NT2/D1 (cell line): ENCODE data around the gene RAD52.

ENCODE experiments used
- DNase-seq: peaks from one replicate; pipeline ENCODE4 v3.0.0-alpha.2; 2011; ENCODE audit warnings: low read depth, low spot score
- H3K27me3 ChIP-seq: 2 replicates; pipeline ENCODE4 v1.6.0; 2011; ENCODE audit warnings: mild to moderate bottlenecking; ENCODE audit not compliant: insufficient read length, insufficient read depth
- H3K36me3 ChIP-seq: 2 replicates; pipeline ENCODE4 v1.6.1; 2011; ENCODE audit warnings: mild to moderate bottlenecking, low read length, mixed read lengths; ENCODE audit not compliant: insufficient read depth, insufficient read length
- H3K4me1 ChIP-seq: 2 replicates; pipeline ENCODE4 v1.5.1; 2011; ENCODE audit not compliant: insufficient read depth, insufficient read length
- H3K4me3 ChIP-seq: 2 replicates; pipeline ENCODE4 v1.5.1; 2011; ENCODE audit warnings: low read depth; ENCODE audit not compliant: insufficient read length
- H3K9ac ChIP-seq: 2 replicates; pipeline ENCODE4 v1.6.0; 2011; ENCODE audit warnings: low read depth; ENCODE audit not compliant: insufficient read length
- H3K9me3 ChIP-seq: 2 replicates; pipeline ENCODE4 v1.5.1; 2011; ENCODE audit warnings: mild to moderate bottlenecking, low read length; ENCODE audit not compliant: insufficient read depth
- SUZ12 ChIP-seq: IDR thresholded peaks from 2 replicates; pipeline ENCODE4 v1.6.1; 2011; ENCODE audit not compliant: insufficient read length, insufficient read depth; ENCODE audit errors: extremely low read depth
- YY1 ChIP-seq: IDR thresholded peaks from 2 replicates; pipeline ENCODE4 v1.6.1; 2011; ENCODE audit not compliant: insufficient read length, insufficient read depth
- ZNF274 ChIP-seq: IDR thresholded peaks from 2 replicates; pipeline ENCODE4 v1.6.1; 2011; ENCODE audit warnings: mild to moderate bottlenecking, low read depth, low read length

The RAD52 gene

DNA sequence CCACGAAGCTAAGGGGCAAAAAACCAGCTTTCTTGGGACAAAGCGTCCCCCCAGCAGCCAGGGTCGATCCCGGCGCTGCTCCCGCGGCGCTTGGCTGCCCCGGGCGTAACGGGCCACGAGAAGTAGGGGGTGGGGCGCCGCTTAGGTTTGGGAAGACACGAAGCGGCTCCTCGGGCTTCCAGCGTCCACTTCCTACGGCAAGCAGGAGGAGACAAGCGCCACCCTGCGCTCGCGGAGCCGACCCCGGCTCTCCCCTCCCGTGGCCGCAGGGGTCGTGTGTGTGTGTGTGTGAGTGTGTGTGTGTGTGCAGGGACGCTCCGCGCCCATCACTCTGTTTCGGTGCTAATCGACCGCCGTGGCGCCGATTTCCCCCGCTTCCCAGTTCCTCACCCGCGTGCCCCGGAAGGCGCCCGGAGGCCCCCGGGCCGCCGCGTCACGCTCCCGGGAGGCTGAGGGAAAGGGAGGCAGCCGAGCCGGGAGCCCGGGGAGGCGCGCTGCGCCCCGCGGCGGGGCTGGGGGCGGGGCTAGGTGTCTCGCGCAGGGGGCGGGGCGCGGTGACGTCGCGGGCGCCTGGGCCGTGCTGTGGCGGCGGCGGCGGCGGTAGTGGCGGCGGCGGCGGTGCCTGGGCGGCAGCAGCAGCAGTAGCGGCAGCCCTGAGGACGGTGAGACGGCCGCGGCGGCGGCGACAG, 41.3 kb upstream of the RAD52 start, which contains the start of gene ERC1:
Gene ERC1 (plus strand): TSS at position 563 of the 689 bp plus-strand sequence. CDS start 36,681 bp downstream, outside the sequence.
- Histone ChIP-seq H3K27me3 (peaks cover 5% of the 10 kb centered on the region), H3K9me3 (no peaks in the 10 kb centered on the region), H3K4me1 (peaks cover 2% of the 10 kb centered on the region), H3K36me3 (no peaks in the 10 kb centered on the region), H3K9ac (peak within 1 kb of the TSS; percentile 97), H3K4me3 (peak within 1 kb of the TSS; percentile 71)
- peak; percentile 87 for DNase-seq
- no peak for TF ChIP-seq SUZ12
- no peak for TF ChIP-seq ZNF274
- no peak for TF ChIP-seq YY1

DNA sequence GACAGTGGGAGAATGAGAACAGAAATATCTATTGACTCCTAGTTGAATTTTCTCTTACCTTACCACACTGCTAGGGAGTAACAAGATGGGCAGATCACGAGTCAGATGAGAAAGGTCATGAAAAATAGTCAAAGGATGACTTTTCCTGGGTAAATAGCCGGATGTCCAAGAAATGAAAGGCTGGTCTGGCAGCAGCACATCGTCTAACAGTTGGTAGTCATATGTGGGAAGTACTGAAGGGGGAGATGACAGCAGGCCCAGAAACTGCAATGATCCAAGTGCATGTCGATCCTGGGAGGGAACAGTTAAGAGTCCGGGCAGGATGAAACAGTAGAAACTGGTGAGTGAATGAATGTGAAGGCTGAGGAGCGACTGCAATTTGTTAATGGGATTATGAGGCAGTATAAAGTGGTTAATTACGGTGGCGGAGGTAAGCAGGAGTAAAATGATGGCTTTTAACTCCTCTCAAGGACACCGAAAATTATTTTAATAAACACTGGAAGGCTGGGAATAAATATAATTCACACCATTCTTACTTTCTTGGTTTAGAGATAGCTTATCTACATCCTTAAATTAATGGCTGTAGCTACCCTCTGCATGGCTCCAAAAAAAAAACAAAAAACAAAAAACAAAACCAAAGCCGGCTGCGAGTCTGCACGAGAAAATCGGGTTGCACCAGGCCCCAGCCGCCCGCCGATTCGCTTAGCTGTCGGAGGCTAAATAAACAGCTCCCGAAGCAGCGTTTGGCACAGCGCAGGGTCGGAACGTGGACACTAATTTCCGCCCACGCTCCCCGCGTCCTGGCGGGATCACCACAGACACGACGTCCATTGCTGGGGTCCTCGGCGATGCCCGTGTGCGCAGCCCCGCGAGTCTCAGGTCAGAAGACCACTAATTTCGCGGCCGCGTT, 40.5 kb upstream of the RAD52 start:
- H3K4me1 ChIP-seq: peaks cover 2% of the 10 kb centered on the region
- TF ChIP-seq ZNF274 (no peak), SUZ12 (no peak), YY1 (no peak)
- peak overlapping the region; percentile 97 for H3K9ac ChIP-seq
- peaks cover 5% of the 10 kb centered on the region for H3K27me3 ChIP-seq
- DNase-seq: peak; percentile 56
- no peaks in the 10 kb centered on the region for H3K36me3 ChIP-seq
- H3K4me3 ChIP-seq: peak overlapping the region; percentile 71
- no peaks in the 10 kb centered on the region for H3K9me3 ChIP-seq

DNA sequence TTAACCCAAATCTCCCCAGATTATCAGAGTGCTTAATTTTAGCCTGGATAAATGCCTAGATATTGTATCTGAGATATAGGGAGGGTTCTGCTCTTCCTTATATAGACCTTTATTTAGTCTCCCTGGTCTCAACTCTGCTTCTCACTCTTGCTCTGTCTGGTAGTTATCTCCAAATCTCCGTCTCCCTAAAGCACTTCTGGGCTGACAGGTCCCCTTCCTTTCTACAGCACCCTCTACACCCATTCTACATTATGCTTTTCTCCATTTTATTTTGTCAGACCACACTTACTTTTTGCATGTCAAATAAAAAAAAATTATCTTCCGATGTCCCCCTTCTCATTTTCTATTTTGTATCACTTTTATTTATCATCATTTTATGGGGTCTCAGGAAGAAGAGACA, 39.6 kb upstream of the RAD52 start:
- Histone ChIP-seq H3K9me3 (no peaks in the 10 kb centered on the region), H3K4me1 (peaks cover 2% of the 10 kb centered on the region), H3K9ac (peak overlapping the region; percentile 5), H3K36me3 (no peaks in the 10 kb centered on the region), H3K4me3 (no peak overlapping the region), H3K27me3 (peaks cover 5% of the 10 kb centered on the region)
- DNase-seq: no peak
- no peak for TF ChIP-seq SUZ12
- no peak for TF ChIP-seq ZNF274
- no peak for TF ChIP-seq YY1

DNA sequence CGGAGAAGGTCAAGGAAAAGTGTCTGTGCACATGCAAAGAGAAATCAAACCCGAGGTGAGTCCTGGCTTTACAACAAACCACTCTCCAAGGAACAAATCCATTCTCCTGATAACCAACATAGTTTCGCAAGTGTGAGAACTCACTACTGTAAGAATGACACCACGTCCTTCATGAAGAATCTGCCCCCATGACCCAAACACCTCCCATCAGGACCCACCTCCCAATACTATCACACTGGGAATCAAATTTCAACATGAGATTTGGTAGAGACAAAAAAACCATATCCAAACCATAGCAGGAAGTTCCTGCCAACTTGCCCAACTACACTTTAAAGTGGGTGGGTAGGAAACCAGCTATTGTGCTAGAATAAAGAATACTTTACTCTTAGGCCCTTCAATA, 39.2 kb upstream of the RAD52 start:
- Histone ChIP-seq H3K36me3 (no peaks in the 10 kb centered on the region), H3K9me3 (no peaks in the 10 kb centered on the region), H3K9ac (no peak overlapping the region), H3K27me3 (peaks cover 5% of the 10 kb centered on the region), H3K4me1 (peaks cover 2% of the 10 kb centered on the region), H3K4me3 (no peak overlapping the region)
- no peak for DNase-seq
- TF ChIP-seq ZNF274 (no peak), YY1 (no peak), SUZ12 (no peak)

DNA sequence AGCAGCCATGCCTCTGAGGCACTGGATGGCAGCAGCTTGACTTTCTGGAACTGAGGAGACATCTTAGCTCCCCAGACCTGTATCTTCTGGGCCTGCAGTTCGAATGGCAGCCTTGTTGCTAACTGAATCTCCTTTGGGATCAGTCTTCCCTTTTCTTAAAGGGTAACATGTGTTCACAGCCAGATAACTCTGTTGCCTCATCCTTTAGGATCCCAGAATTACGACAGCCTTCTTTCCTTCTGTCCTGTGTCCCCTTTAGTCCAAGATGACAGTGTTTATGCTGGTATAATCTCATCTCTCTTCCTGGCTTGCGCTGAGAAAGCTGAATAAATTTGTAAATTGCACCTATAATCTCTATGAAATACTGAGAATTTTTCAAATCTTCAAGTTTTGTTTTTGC, 32.5 kb upstream of the RAD52 start:
- Histone ChIP-seq H3K9me3 (no peaks in the 10 kb centered on the region), H3K9ac (no peak overlapping the region), H3K4me3 (no peak overlapping the region), H3K27me3 (no peaks in the 10 kb centered on the region), H3K4me1 (no peaks in the 10 kb centered on the region), H3K36me3 (no peaks in the 10 kb centered on the region)
- DNase-seq: no peak
- no peak for TF ChIP-seq YY1

DNA sequence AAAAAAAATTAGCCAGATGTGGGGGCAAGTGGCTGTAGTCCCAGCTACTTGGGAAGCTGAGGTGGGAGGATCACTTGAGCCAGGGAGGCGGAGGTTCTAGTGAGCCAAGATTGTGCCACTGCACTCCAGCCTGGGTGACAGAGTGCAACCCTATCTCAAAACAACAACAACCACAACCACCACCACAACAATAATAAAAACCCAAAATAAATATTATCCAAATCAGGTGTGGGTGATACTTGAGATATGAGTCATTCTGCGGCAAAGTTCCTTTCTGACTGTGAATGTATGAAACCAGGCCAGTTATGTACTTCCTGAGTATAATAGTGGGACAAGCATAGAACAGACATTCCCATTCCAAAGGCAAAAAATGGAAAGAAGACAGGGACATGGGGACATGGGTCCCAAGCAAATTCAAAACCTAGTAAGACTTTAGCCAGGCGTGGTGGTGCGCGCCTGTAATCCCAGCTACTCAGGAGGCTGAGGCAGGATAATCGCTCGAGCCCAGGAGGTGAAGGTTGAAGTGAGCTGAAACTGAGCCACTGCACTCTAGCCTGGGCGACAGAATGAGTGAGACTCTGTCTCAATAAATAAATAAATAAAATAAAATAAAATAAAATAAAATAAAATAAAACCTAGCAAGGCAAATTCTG, 31.8 kb upstream of the RAD52 start:
- Histone ChIP-seq H3K36me3 (peaks cover 2% of the 10 kb centered on the region), H3K4me1 (no peaks in the 10 kb centered on the region), H3K9ac (no peak overlapping the region), H3K27me3 (no peaks in the 10 kb centered on the region), H3K9me3 (no peaks in the 10 kb centered on the region), H3K4me3 (no peak overlapping the region)
- TF ChIP-seq YY1: no peak
- no peak for TF ChIP-seq ZNF274
- TF ChIP-seq SUZ12: no peak
- DNase-seq: no peak

DNA sequence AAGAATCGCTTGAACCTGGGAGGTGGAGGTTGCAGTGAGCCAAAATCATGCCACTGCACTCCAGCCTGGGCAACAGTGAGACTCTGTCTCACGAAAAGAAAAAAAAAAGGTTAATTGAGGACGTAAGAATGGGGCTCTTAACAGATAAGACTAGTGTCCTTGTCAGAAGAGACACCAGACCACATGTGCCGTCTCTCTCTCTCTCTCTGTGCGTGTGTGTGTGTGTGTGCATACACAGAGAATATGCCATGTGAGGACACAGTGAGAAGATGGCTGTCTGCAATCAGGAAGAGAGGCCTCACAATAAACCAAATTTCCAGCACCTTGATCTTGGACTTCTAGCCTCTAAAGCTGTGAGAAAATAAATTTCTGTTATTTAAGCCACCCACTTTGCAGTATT, 29.9 kb upstream of the RAD52 start:
- no peaks in the 10 kb centered on the region for H3K4me1 ChIP-seq
- no peak for TF ChIP-seq SUZ12
- no peak for TF ChIP-seq YY1
- TF ChIP-seq ZNF274: no peak
- no peak overlapping the region for H3K4me3 ChIP-seq
- no peak for DNase-seq
- H3K27me3 ChIP-seq: no peaks in the 10 kb centered on the region
- no peak overlapping the region for H3K9ac ChIP-seq
- H3K36me3 ChIP-seq: peaks cover 3% of the 10 kb centered on the region
- H3K9me3 ChIP-seq: no peaks in the 10 kb centered on the region; the same call in 1 of the 2 replicates
